ENCODE results near the gene GALNT2.

The GALNT2 gene

GRCh38 chr1:230328342-230329015 lies 261.4 kb downstream of the GALNT2 start:
- DNase-seq, result no peak

GRCh38 chr1:230330157-230330556 lies 263.1 kb downstream of the GALNT2 start:
- DNase-seq, result no peak

Data from suppressor macrophage (primary cell).